Astrocyte (in vitro differentiated cells and primary cell): ENCODE measurements around the gene HOXB7. TPM values are rescaled to one million over a fixed set of nuclear protein-coding genes. Genes with fewer than 3 reads are reported as not detected.

ENCODE experiments used
- DNase-seq: peaks from one replicate; pipeline ENCODE4 v3.0.0-alpha.2; 2010; ENCODE audit warnings: low read depth
- FAIRE-seq: peaks from 2 replicates; lab custom pipeline; 2011; peaks lifted over from hg19 to GRCh38; lab: Jason Lieb, UNC
- H2AFZ ChIP-seq: 2 replicates; pipeline ENCODE4 v1.6.0; 2012; ENCODE audit warnings: low read depth, low read length, inconsistent platforms
- H3K27ac ChIP-seq: 2 replicates; pipeline ENCODE4 v1.5.1; 2011; ENCODE audit warnings: low read depth, low read length, inconsistent platforms
- H3K27me3 ChIP-seq: 2 replicates; pipeline ENCODE4 v1.6.0; 2011; ENCODE audit warnings: low read length, inconsistent platforms; ENCODE audit not compliant: insufficient read depth
- H3K36me3 ChIP-seq: 2 replicates; pipeline ENCODE4 v1.5.1; 2011; ENCODE audit warnings: low read length, inconsistent platforms; ENCODE audit not compliant: insufficient read depth
- H3K4me1 ChIP-seq: 2 replicates; pipeline ENCODE4 v1.5.1; 2011; ENCODE audit warnings: low read length, inconsistent platforms; ENCODE audit not compliant: insufficient read depth
- H3K4me2 ChIP-seq: 2 replicates; pipeline ENCODE4 v1.6.0; 2012; ENCODE audit warnings: low read length, inconsistent platforms
- H3K4me3 ChIP-seq: 2 replicates; pipeline ENCODE4 v1.5.1; 2011; ENCODE audit warnings: low read depth, mild to moderate bottlenecking, low read length, inconsistent platforms; ENCODE audit not compliant: insufficient read depth
- H3K79me2 ChIP-seq: 2 replicates; pipeline ENCODE4 v1.6.0; 2012; ENCODE audit warnings: mild to moderate bottlenecking, low read length, inconsistent platforms; ENCODE audit not compliant: insufficient read depth
- H3K9ac ChIP-seq: 2 replicates; pipeline ENCODE4 v1.6.0; 2012; ENCODE audit warnings: mild to moderate bottlenecking, low read length, inconsistent platforms
- H3K9me3 ChIP-seq: 2 replicates; pipeline ENCODE4 v1.5.1; 2012; ENCODE audit warnings: low read depth, mild to moderate bottlenecking, low read length, inconsistent platforms; ENCODE audit not compliant: insufficient read depth
- H4K20me1 ChIP-seq: 2 replicates; pipeline ENCODE4 v1.6.0; 2012; ENCODE audit warnings: low read length, inconsistent platforms; ENCODE audit not compliant: insufficient read depth
- H3K27ac Mint-ChIP-seq: one replicate; pipeline ENCODE4 v1.8.0; 2021; ENCODE audit warnings: mild to moderate bottlenecking, mixed read lengths; ENCODE audit not compliant: unreplicated experiment
- H3K27me3 Mint-ChIP-seq: one replicate; pipeline ENCODE4 v1.8.0; 2021; ENCODE audit warnings: low read depth, mixed read lengths; ENCODE audit not compliant: unreplicated experiment
- H3K36me3 Mint-ChIP-seq: one replicate; pipeline ENCODE4 v1.8.0; 2021; ENCODE audit warnings: low read depth, mixed read lengths; ENCODE audit not compliant: unreplicated experiment
- H3K4me1 Mint-ChIP-seq: one replicate; pipeline ENCODE4 v1.8.0; 2021; ENCODE audit warnings: low read depth, mixed read lengths; ENCODE audit not compliant: unreplicated experiment
- H3K4me3 Mint-ChIP-seq: one replicate; pipeline ENCODE4 v1.8.0; 2021; ENCODE audit warnings: mild to moderate bottlenecking, moderate library complexity, mixed read lengths; ENCODE audit not compliant: unreplicated experiment
- H3K9me3 Mint-ChIP-seq: one replicate; pipeline ENCODE4 v1.8.0; 2021; ENCODE audit warnings: mild to moderate bottlenecking, mixed read lengths; ENCODE audit not compliant: unreplicated experiment
- EZH2 ChIP-seq: IDR thresholded peaks from 2 replicates; pipeline ENCODE4 v1.6.1; 2012; ENCODE audit warnings: mild to moderate bottlenecking, low read length, inconsistent platforms; ENCODE audit not compliant: insufficient read depth
- total RNA-seq: library from RNA; stranded (reverse); gene quantifications from 2 replicates; pipeline ENCODE4 v1.2.1, GENCODE V29; 2021
- TF ChIP-seq, protein P1 (sequence below): IDR thresholded peaks from 2 replicates; pipeline ENCODE4 v1.5.1; 2011; ENCODE audit warnings: low read depth, mild to moderate bottlenecking, inconsistent platforms, low read length, moderate library complexity; ENCODE audit not compliant: insufficient read depth

HOXB7 gene
- total RNA-seq, 1 donor from 2014 or later, result not detected

GRCh38 chr17:48588528-48588927 lies 22.3 kb downstream of the HOXB7 start:
- H3K9ac ChIP-seq, result no peak overlapping the region
- H3K4me2 ChIP-seq, result no peak overlapping the region
- H3K9me3 Mint-ChIP-seq, result peaks cover 22% of the 10 kb centered on the region
- peaks cover 71% of the 10 kb centered on the region for H3K27me3 ChIP-seq
- H3K36me3 Mint-ChIP-seq, result no peaks in the 10 kb centered on the region
- FAIRE-seq (no peak), DNase-seq (no peak)
- H3K4me1 ChIP-seq, result peaks cover 14% of the 10 kb centered on the region
- no peak for TF ChIP-seq EZH2
- TF ChIP-seq, protein P1, sequence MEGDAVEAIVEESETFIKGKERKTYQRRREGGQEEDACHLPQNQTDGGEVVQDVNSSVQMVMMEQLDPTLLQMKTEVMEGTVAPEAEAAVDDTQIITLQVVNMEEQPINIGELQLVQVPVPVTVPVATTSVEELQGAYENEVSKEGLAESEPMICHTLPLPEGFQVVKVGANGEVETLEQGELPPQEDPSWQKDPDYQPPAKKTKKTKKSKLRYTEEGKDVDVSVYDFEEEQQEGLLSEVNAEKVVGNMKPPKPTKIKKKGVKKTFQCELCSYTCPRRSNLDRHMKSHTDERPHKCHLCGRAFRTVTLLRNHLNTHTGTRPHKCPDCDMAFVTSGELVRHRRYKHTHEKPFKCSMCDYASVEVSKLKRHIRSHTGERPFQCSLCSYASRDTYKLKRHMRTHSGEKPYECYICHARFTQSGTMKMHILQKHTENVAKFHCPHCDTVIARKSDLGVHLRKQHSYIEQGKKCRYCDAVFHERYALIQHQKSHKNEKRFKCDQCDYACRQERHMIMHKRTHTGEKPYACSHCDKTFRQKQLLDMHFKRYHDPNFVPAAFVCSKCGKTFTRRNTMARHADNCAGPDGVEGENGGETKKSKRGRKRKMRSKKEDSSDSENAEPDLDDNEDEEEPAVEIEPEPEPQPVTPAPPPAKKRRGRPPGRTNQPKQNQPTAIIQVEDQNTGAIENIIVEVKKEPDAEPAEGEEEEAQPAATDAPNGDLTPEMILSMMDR, result no peak
- no peak overlapping the region for H3K27ac ChIP-seq
- H2AFZ ChIP-seq, result no peak overlapping the region
- peaks cover 95% of the 10 kb centered on the region for H3K27me3 Mint-ChIP-seq
- H4K20me1 ChIP-seq, result no peaks in the 10 kb centered on the region
- H3K4me3 ChIP-seq, result no peak overlapping the region
- H3K4me1 Mint-ChIP-seq, result peaks cover 3% of the 10 kb centered on the region
- H3K36me3 ChIP-seq, result no peaks in the 10 kb centered on the region
- no peak overlapping the region for H3K4me3 Mint-ChIP-seq
- no peak overlapping the region for H3K27ac Mint-ChIP-seq
- peaks cover 25% of the 10 kb centered on the region for H3K79me2 ChIP-seq
- H3K9me3 ChIP-seq, result no peaks in the 10 kb centered on the region

DNA sequence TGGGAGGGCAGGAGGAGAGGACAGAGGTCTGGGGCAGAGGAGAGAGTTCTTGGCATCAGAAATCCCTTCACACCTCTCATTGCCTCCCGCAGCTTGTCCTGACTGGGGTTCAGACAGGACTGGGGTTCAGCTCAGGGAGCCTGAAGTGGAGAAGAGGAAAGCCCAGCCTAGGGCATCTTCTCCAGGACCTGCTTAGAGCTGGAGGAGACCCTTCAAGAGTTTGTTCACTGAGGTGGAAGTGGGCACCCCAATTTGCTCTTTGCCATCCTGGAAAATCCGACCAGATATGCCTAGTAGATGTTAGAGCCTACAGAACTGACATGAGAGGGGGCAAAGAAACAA lies 22.8 kb downstream of the HOXB7 start:
- FAIRE-seq (no peak), DNase-seq (no peak)
- Histone ChIP-seq H3K4me1 (peaks cover 14% of the 10 kb centered on the region), H3K4me2 (no peak overlapping the region), H3K27me3 (peaks cover 74% of the 10 kb centered on the region), H3K27ac (no peak overlapping the region), H3K36me3 (no peaks in the 10 kb centered on the region), H3K4me3 (no peak overlapping the region), H2AFZ (no peak overlapping the region), H3K9ac (no peak overlapping the region), H3K79me2 (peaks cover 27% of the 10 kb centered on the region), H3K9me3 (no peaks in the 10 kb centered on the region), H4K20me1 (no peaks in the 10 kb centered on the region)
- H3K27ac Mint-ChIP-seq, result no peak overlapping the region
- H3K4me1 Mint-ChIP-seq, result peaks cover 3% of the 10 kb centered on the region
- H3K27me3 Mint-ChIP-seq, result peaks cover 95% of the 10 kb centered on the region
- TF ChIP-seq, protein P1, result no peak
- TF ChIP-seq EZH2, result peak; percentile 60
- H3K9me3 Mint-ChIP-seq, result peaks cover 22% of the 10 kb centered on the region
- no peaks in the 10 kb centered on the region for H3K36me3 Mint-ChIP-seq
- H3K4me3 Mint-ChIP-seq, result no peak overlapping the region

- peaks cover 3% of the 10 kb centered on the region for H3K4me1 Mint-ChIP-seq
- H3K9ac ChIP-seq, result no peak overlapping the region
Observed at GRCh38 chr17:48587276-48588073, 23.3 kb downstream of the HOXB7 start.

More at GRCh38 chr17:48587276-48588073, 23.3 kb downstream of the HOXB7 start:
- H2AFZ ChIP-seq, result no peak overlapping the region
- H3K9me3 Mint-ChIP-seq, result peaks cover 23% of the 10 kb centered on the region
- no peak overlapping the region for H3K27ac ChIP-seq
- no peaks in the 10 kb centered on the region for H3K36me3 ChIP-seq
- no peaks in the 10 kb centered on the region for H3K36me3 Mint-ChIP-seq
- peaks cover 25% of the 10 kb centered on the region for H3K79me2 ChIP-seq
- H3K4me2 ChIP-seq, result no peak overlapping the region
- no peak for FAIRE-seq
- H3K27me3 ChIP-seq, result peaks cover 74% of the 10 kb centered on the region
- H3K9me3 ChIP-seq, result no peaks in the 10 kb centered on the region
- DNase-seq, result no peak
- H3K4me3 Mint-ChIP-seq, result no peak overlapping the region
- no peak overlapping the region for H3K27ac Mint-ChIP-seq
- H3K4me1 ChIP-seq, result peaks cover 14% of the 10 kb centered on the region
- H4K20me1 ChIP-seq, result no peaks in the 10 kb centered on the region
- H3K27me3 Mint-ChIP-seq, result peaks cover 95% of the 10 kb centered on the region
- TF ChIP-seq, protein P1, result no peak
- TF ChIP-seq EZH2, result no peak
- H3K4me3 ChIP-seq, result no peak overlapping the region
